ENCODE data around the gene DHX15.
"Not testable (repeated sequence)": the region's sequence is repeated elsewhere in the genome, so short reads cannot be mapped to it uniquely, and the experiment has no call there.

The DHX15 gene

DNA sequence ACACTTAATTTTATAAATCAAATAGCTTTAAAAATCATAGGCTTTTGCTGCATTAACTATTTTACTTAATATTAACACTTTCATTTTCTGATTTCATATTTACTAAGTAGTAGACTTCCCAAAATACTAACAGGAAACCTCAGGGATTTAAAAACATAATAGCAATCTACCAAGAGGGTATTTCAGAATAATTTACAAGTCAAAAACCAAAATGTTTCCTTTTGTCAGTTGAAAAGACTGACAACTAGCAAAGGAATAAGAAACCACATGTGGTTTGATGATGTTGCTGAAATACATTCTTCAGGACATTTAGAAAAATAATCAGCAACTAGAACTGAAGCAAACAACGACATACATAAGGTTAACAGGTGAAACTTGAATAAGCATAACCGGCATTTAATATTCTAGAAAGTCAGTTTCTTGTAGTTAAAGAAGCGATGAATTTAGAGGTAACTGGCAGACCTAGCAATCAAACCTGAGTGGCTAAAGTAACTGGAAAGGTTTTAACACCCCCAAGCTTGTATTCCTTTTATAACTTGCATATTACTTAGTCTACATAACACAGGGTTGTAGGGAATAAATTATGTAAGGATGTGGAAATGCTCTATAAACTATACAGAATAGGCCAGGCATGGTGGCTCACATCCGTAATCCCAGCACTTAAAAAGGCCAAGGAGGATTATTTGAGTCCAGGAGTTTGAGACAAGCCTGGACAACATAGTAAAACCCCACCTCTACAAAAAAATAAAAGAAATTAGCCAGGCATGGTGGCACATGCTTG is 40.0 kb downstream of the DHX15 start:
- DNase-seq = no peak

GRCh38 chr4:24537025-24537424 is 47.3 kb downstream of the DHX15 start:
- no peak for DNase-seq

GRCh38 chr4:24535399-24535798 is 49.0 kb downstream of the DHX15 start:
- no peak for DNase-seq

GRCh38 chr4:24533364-24533763 is 51.0 kb downstream of the DHX15 start:
- no peak for DNase-seq

GRCh38 chr4:24529555-24529954 is 54.8 kb downstream of the DHX15 start:
- no peak for DNase-seq

DNA sequence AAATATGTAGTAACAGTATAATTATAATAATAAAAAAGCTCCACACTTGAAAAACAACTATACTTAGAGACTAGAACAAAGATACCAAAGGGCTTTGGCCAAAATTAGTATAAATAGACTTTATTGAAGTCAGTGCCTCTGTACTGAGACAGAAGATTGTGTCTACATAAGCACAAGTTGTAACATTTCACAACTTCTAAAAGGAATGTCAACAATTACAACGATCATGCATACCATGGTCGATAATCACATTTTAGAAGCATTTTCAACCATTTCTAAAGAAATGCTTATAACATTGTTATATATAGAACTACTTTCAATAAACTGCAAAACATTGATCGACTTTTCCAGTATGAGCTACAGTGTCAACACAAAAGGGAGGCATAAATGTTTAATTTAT is 57.0 kb downstream of the DHX15 start:
- DNase-seq = no peak

GRCh38 chr4:24521544-24521943 is 62.8 kb downstream of the DHX15 start:
- no peak for DNase-seq

- no peak for DNase-seq
Measured at GRCh38 chr4:24519649-24520048, 64.7 kb downstream of the DHX15 start.

- no peak for DNase-seq
Measured at GRCh38 chr4:24517676-24518075, 66.7 kb downstream of the DHX15 start.

GRCh38 chr4:24516926-24517325 is 67.4 kb downstream of the DHX15 start:
- DNase-seq = no peak

DNA sequence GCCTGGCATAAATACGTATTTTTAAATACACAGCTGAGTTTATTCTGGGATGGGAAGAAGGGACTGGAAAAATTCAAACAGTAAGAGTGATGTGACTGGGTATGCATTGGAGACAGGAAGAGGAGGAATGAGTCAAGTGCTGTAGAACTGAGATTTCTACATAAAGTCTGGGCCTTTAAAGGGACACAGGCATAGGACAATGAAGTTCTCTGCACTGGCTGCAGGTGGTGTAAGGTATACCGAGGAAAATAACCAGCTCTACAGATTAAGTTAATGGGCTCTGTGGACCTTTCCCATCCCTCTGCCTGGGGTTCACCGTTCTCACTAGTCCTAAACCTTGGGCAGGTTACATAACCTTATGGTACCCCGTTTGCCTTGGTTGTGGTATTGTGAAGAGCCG is 68.7 kb downstream of the DHX15 start:
- DNase-seq = no peak

- DNase-seq = no peak
Measured at GRCh38 chr4:24514808-24515207, 69.5 kb downstream of the DHX15 start.

DNA sequence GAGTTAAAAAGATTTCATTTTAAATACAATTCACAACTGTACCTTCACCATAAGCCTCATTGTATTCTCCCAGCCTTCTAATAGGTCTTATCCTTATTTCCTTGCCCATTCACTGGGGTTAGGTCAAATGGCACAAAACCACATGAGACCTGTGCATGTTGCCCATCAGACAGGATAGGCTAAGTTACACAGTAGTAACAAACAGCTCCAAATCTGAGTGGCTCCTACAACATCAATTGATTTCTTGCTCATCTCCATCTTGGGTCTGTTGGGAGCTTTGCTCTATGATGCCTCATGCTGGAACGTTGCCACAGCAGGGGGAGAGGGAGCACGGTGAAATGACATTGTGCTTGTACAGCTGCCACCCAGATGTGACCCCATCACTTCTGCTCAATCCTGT is 70.6 kb downstream of the DHX15 start:
- DNase-seq = no peak

DNA sequence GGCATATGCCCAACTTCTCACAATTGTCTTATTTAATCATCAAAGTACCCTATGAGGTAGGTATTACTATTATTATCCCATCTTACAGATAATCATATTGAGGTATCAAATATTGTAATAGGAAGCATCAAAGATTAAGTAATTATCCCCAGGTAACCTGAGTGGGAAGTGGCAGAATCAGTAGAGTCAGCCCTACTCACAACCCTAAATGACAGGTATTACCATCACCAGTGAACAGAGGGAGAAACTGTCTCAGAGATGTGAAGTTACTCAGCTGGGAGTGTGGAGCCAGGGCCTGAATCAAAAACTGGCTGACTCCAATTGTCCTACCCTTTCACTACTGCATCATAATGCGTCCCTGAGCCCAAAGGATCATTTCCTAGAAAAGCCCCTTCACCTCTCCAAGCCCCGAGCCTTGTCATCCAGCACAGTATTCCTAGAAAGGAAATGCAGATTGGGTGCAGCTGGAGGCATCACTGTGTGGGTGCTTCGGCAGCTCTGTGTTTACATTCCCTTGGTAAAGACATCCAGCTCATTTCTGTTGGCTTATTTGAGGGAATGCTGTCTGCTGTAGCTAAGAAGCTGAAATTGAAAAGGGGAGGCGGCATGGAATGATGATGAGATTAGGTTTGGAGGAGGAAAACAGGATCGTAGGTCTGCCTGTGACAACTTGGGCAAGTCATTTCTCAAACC is 72.8 kb downstream of the DHX15 start:
- no peak for DNase-seq

- DNase-seq = no peak
Measured at GRCh38 chr4:24510091-24510490, 74.3 kb downstream of the DHX15 start.

- no peak for DNase-seq
Measured at GRCh38 chr4:24508541-24508940, 75.8 kb downstream of the DHX15 start.

GRCh38 chr4:24507439-24507838 is 76.9 kb downstream of the DHX15 start:
- DNase-seq = no peak

GRCh38 chr4:24503090-24503489 is 81.3 kb downstream of the DHX15 start:
- DNase-seq = not testable (repeated sequence)

- no peak for DNase-seq
Measured at GRCh38 chr4:24497221-24497620, 87.1 kb downstream of the DHX15 start.

DNA sequence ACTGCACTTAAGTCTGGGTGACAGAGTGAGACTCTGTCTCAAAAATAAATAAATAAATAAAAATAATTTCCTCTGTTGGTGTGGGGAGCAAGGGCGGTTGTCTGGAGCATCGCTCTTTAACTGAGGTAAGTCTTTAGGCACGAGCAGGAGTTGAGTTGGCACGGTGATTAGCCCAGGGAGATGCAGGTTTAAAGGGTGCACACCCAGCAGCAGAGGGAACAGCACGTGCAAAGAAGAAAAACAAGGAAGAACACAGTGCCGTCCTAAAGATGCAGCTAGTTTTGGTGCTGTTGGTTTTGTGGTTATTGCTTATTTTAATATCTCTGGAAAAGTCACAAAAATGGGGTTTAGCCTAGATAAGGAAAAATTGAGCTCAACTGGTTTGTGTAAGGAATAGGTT is 87.8 kb downstream of the DHX15 start:
- DNase-seq = no peak

GRCh38 chr4:24495388-24495787 is 89.0 kb downstream of the DHX15 start:
- DNase-seq = no peak

- DNase-seq = no peak
Measured at GRCh38 chr4:24489870-24490269, 94.5 kb downstream of the DHX15 start.

DNA sequence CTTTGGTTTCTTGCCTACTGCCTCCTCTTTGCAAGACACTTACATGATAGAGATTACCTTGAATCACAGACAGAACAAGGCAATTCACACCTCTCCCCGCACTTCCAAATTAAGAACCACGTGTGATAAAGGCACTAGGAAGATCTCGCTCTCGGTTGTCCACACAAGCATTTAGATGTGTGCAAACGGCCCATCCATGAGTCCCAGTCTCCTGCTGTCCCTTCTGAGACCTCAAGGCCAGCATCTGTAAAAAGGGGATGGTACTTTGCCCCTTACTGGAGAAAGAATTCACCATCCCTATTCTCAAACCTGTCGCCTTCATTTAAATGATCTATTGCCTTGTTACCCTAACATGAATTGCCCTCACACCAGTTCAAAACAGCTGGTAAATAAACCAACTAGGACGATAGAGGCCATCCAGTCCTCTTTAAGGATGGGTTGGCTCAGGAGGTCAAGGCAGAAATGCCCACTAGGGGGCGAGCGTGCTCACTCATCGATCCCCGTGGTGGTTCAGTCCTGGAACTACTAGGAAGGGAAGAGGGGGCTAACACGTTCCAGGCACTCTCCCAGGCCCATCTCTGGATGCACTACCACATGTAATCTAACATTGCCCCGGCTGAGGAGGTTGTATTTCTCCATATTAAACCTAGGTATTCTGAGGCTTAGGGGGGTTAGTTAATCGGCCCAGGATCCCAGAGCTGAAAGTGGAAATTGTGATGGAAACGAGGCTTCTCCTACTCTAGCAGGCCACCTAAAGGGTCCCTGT is 95.8 kb downstream of the DHX15 start:
- DNase-seq = no peak

- no peak for DNase-seq
Measured at GRCh38 chr4:24482871-24483270, 101.5 kb downstream of the DHX15 start.

Data from DMS79 (cell line).